SK-N-MC (cell line): Measurements from ENCODE around the gene MID1.

Experiments used
- EZH2 ChIP-seq: fragments of 200-600 bp; sonication (generic); IDR thresholded peaks from one replicate; pipeline ENCODE4 v1.6.1; 2017; ENCODE audit warnings: antibody characterized with exemption
- POLR2AphosphoS5 ChIP-seq: IDR thresholded peaks from 2 replicates; pipeline ENCODE4 v1.6.1; 2012; ENCODE audit warnings: mild to moderate bottlenecking, low read depth, low read length, borderline replicate concordance

DNA sequence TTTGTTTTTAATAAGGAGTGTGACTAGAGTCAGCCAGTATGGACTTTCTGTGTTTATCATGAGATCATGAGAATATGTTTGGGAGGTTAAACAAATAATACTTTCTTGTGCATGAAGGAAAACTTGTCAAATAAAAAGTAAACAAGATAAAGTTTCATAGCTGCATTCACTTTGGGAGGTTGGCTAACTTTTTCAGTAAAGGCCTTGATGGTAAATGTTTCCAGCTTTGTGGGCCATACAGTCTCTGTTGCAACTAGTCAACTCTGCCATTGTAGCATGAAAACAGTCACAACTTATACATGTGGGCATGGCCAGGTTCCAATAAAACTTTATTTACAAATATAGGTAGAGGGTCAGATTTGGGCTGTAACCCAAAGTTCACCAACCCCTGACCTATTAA, 150.4 kb downstream of the MID1 start:
- TF ChIP-seq POLR2AphosphoS5 (no peak), EZH2 (no peak)
